ENCODE data around the gene C10orf120.

C10orf120 gene

DNA sequence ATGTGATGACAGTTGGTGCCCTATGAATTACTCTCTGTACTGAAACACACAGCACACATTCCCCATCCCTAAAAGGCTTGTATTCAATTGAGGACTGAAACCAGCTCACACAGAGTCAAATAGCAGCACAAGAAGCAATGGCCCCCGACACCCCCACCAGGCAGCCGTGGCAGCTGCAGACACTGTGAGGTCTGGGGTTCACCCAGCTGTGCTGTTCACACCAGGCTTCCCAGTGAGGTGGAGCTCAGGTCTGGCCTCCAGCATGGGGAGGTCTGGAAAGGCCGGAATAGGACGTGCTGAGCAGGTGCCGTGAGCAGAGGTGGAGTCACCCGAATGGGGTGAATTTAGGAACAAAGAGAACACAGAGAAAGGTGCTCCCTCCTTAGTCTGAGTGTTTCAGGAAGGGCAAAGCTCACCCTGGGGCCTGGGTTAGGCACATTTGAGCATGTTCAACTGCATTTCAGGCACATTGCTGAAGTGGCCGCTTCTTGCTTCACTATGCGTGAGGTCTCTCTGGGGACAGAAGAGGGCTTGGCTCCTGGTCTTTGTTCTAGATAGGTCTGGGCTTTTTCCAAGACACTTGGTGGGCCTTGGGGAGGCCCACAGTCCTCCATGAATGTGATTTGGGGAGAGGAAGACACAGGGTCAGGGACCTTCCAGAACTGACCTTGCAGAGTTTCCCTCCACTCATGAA, 41.1 kb downstream of the C10orf120 start:
- no peak for DNase-seq

DNA sequence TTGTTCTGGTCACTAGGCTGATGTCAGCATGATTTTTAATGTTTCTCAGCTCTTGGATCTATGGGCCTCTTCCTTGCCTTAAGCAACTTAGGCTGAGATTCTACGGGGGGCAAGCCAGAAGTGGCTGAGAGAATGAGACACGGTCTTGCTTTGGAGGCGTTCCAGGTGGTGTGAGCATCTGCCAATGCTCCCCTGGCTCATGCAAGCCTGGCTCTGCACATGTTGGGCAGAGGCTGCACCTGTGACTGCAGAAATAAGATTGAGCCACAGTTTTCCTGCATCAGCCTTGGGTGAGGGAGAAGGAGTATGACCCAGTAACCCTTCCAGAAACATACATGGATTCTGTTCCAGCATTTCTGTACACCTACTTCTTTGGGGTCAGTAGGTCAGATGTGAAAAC, 41.9 kb downstream of the C10orf120 start:
- no peak for DNase-seq

- no peak for DNase-seq
These were observed 42.4 kb downstream of the C10orf120 start for GRCh38 chr10:122657255-122657654.

- DNase-seq = no peak
These were observed 42.9 kb downstream of the C10orf120 start for GRCh38 chr10:122656741-122657140.

DNA sequence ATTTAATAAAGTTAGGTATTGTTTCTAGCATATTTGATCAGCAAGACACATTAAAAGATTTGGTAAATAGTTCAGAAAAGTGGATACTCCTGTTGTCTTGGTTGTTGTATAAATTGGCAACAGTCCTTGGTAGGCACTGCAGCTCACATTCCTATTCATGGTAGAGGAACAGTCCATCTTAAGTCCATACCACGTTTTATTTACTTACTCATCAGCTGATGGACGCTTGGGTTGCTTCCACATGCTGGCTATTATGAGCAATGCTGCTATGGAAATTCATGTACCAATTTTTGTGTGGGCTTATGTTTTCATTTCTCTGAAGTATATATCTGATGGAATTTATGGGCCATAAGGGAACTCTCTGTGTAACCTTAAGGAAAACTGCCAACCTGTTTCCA, 43.3 kb downstream of the C10orf120 start:
- no peak for DNase-seq

- no peak for DNase-seq
These were observed 43.9 kb downstream of the C10orf120 start for GRCh38 chr10:122655524-122656307.

DNA sequence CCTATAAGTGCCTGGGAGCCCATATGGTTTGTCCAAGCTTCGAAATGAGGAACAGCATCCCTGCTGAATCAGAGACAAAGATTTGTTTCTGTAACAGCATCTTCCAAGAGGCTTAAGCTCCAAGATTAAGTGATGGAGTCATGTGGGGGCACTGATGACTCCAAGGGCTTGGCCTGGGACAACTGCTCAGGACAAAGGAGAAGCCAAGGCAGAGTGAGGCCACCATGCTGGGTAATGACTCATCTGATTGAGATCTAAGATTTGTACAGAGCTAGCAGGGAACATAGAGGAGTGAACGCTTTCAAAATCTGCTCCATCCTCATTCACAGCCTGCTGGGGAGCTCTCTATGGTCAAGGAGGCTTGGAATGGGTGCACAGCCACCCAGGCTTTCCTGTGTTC, 49.3 kb downstream of the C10orf120 start:
- DNase-seq = no peak

DNA sequence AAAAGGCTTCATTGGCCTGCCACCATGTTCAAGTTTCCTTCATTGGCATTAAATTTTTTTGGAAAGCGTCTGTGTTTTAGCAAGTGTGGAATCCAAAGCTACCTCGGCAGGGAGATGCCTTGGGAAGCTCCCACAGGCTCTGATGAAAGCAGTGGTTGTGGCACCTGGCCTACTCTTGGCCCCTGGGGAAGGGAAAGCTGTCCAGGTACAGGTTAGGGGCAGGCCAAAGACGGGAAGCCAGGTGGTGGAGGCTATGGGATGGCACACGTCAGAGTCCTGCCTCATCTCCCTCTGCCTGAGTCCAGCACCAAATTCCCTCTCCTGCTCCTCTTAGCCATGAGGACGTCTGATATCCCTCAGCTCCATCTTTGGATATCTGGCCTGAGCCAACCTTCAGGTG, 49.7 kb downstream of the C10orf120 start:
- no peak for DNase-seq

- peak; percentile 17 for DNase-seq
These were observed 50.8 kb downstream of the C10orf120 start for GRCh38 chr10:122648599-122649428.

Measured in fibroblast of skin of right quadriceps (primary cell).